ENCODE data around the gene ECEL1. TPM values are rescaled to one million over a fixed set of nuclear protein-coding genes. Genes with fewer than 3 reads are reported as not detected.

ECEL1 gene
- polyA plus RNA-seq, 6 donors from 2014 or later, result not detected

GRCh38 chr2:232482301-232483238, 5.1 kb downstream of the ECEL1 start:
- Mint-ChIP-seq H3K27ac (no peak overlapping the region), H3K9me3 (no peaks in the 10 kb centered on the region), H3K4me1 (peaks cover 5 to 10% (median 6%) of the 10 kb centered on the region in 3 donors), H3K27me3 (peaks cover 6 to 60% (median 25%) of the 10 kb centered on the region in 3 donors), H3K36me3 (no peaks in the 10 kb centered on the region), H3K4me3 (no peak overlapping the region)
- no peak for DNase-seq
- no peak for ATAC-seq (ENCODE audit: low read depth in 2 of 2)

GRCh38 chr2:232481322-232482140, 6.1 kb downstream of the ECEL1 start:
- H3K27me3 Mint-ChIP-seq, result peaks cover 6 to 67% (median 25%) of the 10 kb centered on the region in 3 donors
- no peak overlapping the region for H3K27ac Mint-ChIP-seq
- no peak overlapping the region for H3K4me3 Mint-ChIP-seq
- ATAC-seq (ENCODE audit: low read depth in 2 of 2) (no peak), DNase-seq (no peak)
- peaks cover 5 to 10% (median 6%) of the 10 kb centered on the region in 3 donors for H3K4me1 Mint-ChIP-seq
- no peaks in the 10 kb centered on the region for H3K36me3 Mint-ChIP-seq
- no peaks in the 10 kb centered on the region for H3K9me3 Mint-ChIP-seq

GRCh38 chr2:232480201-232481190, 7.1 kb downstream of the ECEL1 start:
- ATAC-seq (ENCODE audit: low read depth in 2 of 2), result no peak
- H3K9me3 Mint-ChIP-seq, result no peaks in the 10 kb centered on the region

GRCh38 chr2:232479341-232480200, 8.1 kb downstream of the ECEL1 start:
- peaks cover 2 to 70% (median 27%) of the 10 kb centered on the region in 3 donors for H3K27me3 Mint-ChIP-seq
- H3K9me3 Mint-ChIP-seq, result peaks cover 0 to under 1% (median 0%) of the 10 kb centered on the region in 7 donors
- DNase-seq (no peak), ATAC-seq (ENCODE audit: low read depth in 2 of 2) (no peak)
- H3K36me3 Mint-ChIP-seq, result no peaks in the 10 kb centered on the region
- no peak overlapping the region for H3K27ac Mint-ChIP-seq
- peaks cover 0 to 3% (median 0%) of the 10 kb centered on the region in 3 donors for H3K4me1 Mint-ChIP-seq
- H3K4me3 Mint-ChIP-seq, result no peak overlapping the region

More at GRCh38 chr2:232480201-232481190, 7.1 kb downstream of the ECEL1 start:
- no peak overlapping the region for H3K27ac Mint-ChIP-seq
- H3K4me3 Mint-ChIP-seq, result no peak overlapping the region
- no peak for DNase-seq
- H3K27me3 Mint-ChIP-seq, result peaks cover 6 to 73% (median 30%) of the 10 kb centered on the region in 3 donors
- peaks cover 5 to 9% (median 6%) of the 10 kb centered on the region in 3 donors for H3K4me1 Mint-ChIP-seq
- H3K36me3 Mint-ChIP-seq, result no peaks in the 10 kb centered on the region

GRCh38 chr2:232478571-232479340, 8.9 kb downstream of the ECEL1 start:
- no peak overlapping the region for H3K4me3 Mint-ChIP-seq
- no peak for ATAC-seq (ENCODE audit: low read depth in 2 of 2)
- H3K36me3 Mint-ChIP-seq, result no peaks in the 10 kb centered on the region
- peaks cover 6 to 66% (median 28%) of the 10 kb centered on the region in 3 donors for H3K27me3 Mint-ChIP-seq
- no peak for DNase-seq
- no peak overlapping the region for H3K27ac Mint-ChIP-seq
- no peaks in the 10 kb centered on the region for H3K4me1 Mint-ChIP-seq
- H3K9me3 Mint-ChIP-seq, result peaks cover 0 to 5% (median 0%) of the 10 kb centered on the region in 7 donors

GRCh38 chr2:232477751-232478510, 9.7 kb downstream of the ECEL1 start:
- Mint-ChIP-seq H3K27me3 (peaks cover 8 to 67% (median 32%) of the 10 kb centered on the region in 3 donors), H3K27ac (no peak overlapping the region), H3K9me3 (peaks cover under 1 to 6% (median 1%) of the 10 kb centered on the region in 7 donors), H3K36me3 (peaks cover 0 to 3% of the 10 kb centered on the region in 2 donors), H3K4me3 (no peak overlapping the region), H3K4me1 (no peaks in the 10 kb centered on the region)
- no peak for ATAC-seq (ENCODE audit: low read depth in 2 of 2)
- DNase-seq, result no peak

GRCh38 chr2:232476791-232477190, 10.8 kb downstream of the ECEL1 start:
- DNase-seq, result no peak
- H3K36me3 Mint-ChIP-seq, result peaks cover 0 to 14% of the 10 kb centered on the region in 2 donors
- no peaks in the 10 kb centered on the region for H3K4me1 Mint-ChIP-seq
- H3K27ac Mint-ChIP-seq, result no peak overlapping the region
- peaks cover 18 to 67% (median 43%) of the 10 kb centered on the region in 3 donors for H3K27me3 Mint-ChIP-seq
- peaks cover 9 to 18% (median 11%) of the 10 kb centered on the region in 7 donors for H3K9me3 Mint-ChIP-seq
- no peak overlapping the region for H3K4me3 Mint-ChIP-seq
- no peak for ATAC-seq (ENCODE audit: low read depth in 2 of 2)

- no peak for ATAC-seq (ENCODE audit: low read depth in 2 of 2)
- H3K27me3 Mint-ChIP-seq, result peaks cover 23 to 67% (median 51%) of the 10 kb centered on the region in 3 donors
Measured at GRCh38 chr2:232476045-232476444, 11.6 kb downstream of the ECEL1 start.

GRCh38 chr2:232473467-232473890, 14.2 kb downstream of the ECEL1 start:
- H3K36me3 Mint-ChIP-seq, result peaks cover 0 to 21% of the 10 kb centered on the region in 2 donors
- H3K27ac Mint-ChIP-seq, result no peak overlapping the region
- H3K4me1 Mint-ChIP-seq, result no peaks in the 10 kb centered on the region
- no peak overlapping the region for H3K4me3 Mint-ChIP-seq
- ATAC-seq (ENCODE audit: low read depth in 2 of 2) (no peak), DNase-seq (no peak)
- H3K27me3 Mint-ChIP-seq, result peaks cover 33 to 77% (median 46%) of the 10 kb centered on the region in 3 donors
- peaks cover 13 to 25% (median 13%) of the 10 kb centered on the region in 7 donors for H3K9me3 Mint-ChIP-seq

More at GRCh38 chr2:232476045-232476444, 11.6 kb downstream of the ECEL1 start:
- H3K27ac Mint-ChIP-seq, result peak overlapping the region in 1 of 6 donors; percentile 26
- peaks cover 0 to 21% of the 10 kb centered on the region in 2 donors for H3K36me3 Mint-ChIP-seq
- no peak for DNase-seq
- no peak overlapping the region for H3K4me3 Mint-ChIP-seq
- H3K9me3 Mint-ChIP-seq, result peaks cover 12 to 25% (median 13%) of the 10 kb centered on the region in 7 donors
- no peaks in the 10 kb centered on the region for H3K4me1 Mint-ChIP-seq

- ATAC-seq (ENCODE audit: low read depth in 2 of 2), result peak; percentile 52 to 62
- Mint-ChIP-seq H3K36me3 (peaks cover 0 to under 1% of the 10 kb centered on the region in 2 donors), H3K27me3 (peaks cover 3 to 33% (median 10%) of the 10 kb centered on the region in 3 donors), H3K4me1 (peaks cover 0 to 9% (median 9%) of the 10 kb centered on the region in 3 donors), H3K4me3 (peak overlapping the region in 1 of 8 donors; percentile 22), H3K27ac (no peak overlapping the region), H3K9me3 (peaks cover 0 to 8% (median 3%) of the 10 kb centered on the region in 7 donors)
- DNase-seq, result no peak
Measured at GRCh38 chr2:232466221-232466620, 21.4 kb downstream of the ECEL1 start.
